Activated T-cell treated with anti-CD3 and anti-CD28 coated beads, Interleukin-2, amount 50 U/mL, for 24 hours (primary cell): Measurements from ENCODE around the gene KEAP1.

Experiments used
- DNase-seq: peaks from one replicate; pipeline ENCODE4 v3.0.0-alpha.2; 2020
- H3K27ac Mint-ChIP-seq: 2 replicates; pipeline ENCODE4 v1.8.0; 2020; ENCODE audit warnings: mild to moderate bottlenecking, mixed read lengths
- H3K27me3 Mint-ChIP-seq: 2 replicates; pipeline ENCODE4 v1.8.0; 2020; ENCODE audit warnings: mixed read lengths
- H3K36me3 Mint-ChIP-seq: 2 replicates; pipeline ENCODE4 v1.8.0; 2020; ENCODE audit warnings: low read depth, mixed read lengths
- H3K4me1 Mint-ChIP-seq: 2 replicates; pipeline ENCODE4 v1.8.0; 2020; ENCODE audit warnings: low read depth, mixed read lengths
- H3K4me3 Mint-ChIP-seq: 2 replicates; pipeline ENCODE4 v1.8.0; 2020; ENCODE audit warnings: mild to moderate bottlenecking, moderate library complexity, mixed read lengths
- H3K9me3 Mint-ChIP-seq: 2 replicates; pipeline ENCODE4 v1.8.0; 2020; ENCODE audit warnings: mixed read lengths

Gene KEAP1

DNA sequence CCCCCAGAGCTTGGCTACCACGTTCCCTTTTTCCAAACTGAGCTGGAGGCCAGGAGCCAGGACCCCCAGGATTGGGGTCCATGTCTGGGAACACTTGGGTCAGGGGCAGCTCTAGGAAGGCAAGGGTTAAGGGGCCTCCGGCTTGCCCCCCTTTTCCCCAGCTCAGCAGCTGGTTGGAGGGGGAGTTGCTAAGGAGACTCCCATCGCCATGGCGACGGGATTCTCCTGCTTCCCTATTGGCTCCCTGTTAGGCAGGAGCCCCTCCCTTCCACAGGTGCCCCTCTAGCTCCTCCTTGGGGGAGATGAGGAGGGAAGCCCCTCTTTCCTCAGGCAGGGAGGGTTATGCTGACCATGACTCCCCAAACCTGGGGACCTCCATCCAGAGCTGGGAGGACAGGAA, 48.9 kb downstream of the KEAP1 start:
- H3K4me3 Mint-ChIP-seq, result no peak overlapping the region
- H3K27ac Mint-ChIP-seq, result no peak overlapping the region
- H3K36me3 Mint-ChIP-seq, result no peaks in the 10 kb centered on the region
- no peaks in the 10 kb centered on the region for H3K9me3 Mint-ChIP-seq
- H3K27me3 Mint-ChIP-seq, result peaks cover 3% of the 10 kb centered on the region
- no peak for DNase-seq
- peaks cover 2% of the 10 kb centered on the region for H3K4me1 Mint-ChIP-seq

DNA sequence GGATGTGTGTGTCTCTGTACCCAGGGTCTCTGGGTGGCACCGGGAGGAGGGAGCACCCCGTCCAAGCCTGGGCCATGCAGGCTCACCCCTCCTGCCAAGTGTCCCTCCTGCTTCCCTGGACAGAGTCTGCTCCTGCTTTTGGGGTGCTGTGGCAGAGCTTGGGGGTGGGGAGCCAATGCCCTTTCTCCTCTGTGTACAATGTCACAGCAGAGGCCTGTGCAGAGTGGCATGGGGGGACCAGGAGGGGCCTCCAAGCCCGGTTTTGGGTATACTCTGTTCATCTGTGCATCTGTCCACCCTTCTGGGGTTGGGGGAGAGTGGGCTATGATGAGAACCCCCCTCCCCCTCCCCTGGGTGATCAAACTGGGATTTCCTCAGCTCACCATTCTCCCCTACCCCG, 49.3 kb downstream of the KEAP1 start:
- Mint-ChIP-seq H3K4me3 (no peak overlapping the region), H3K4me1 (peaks cover 2% of the 10 kb centered on the region), H3K27ac (no peak overlapping the region), H3K9me3 (no peaks in the 10 kb centered on the region), H3K36me3 (peaks cover 2% of the 10 kb centered on the region), H3K27me3 (peaks cover 3% of the 10 kb centered on the region)
- no peak for DNase-seq

DNA sequence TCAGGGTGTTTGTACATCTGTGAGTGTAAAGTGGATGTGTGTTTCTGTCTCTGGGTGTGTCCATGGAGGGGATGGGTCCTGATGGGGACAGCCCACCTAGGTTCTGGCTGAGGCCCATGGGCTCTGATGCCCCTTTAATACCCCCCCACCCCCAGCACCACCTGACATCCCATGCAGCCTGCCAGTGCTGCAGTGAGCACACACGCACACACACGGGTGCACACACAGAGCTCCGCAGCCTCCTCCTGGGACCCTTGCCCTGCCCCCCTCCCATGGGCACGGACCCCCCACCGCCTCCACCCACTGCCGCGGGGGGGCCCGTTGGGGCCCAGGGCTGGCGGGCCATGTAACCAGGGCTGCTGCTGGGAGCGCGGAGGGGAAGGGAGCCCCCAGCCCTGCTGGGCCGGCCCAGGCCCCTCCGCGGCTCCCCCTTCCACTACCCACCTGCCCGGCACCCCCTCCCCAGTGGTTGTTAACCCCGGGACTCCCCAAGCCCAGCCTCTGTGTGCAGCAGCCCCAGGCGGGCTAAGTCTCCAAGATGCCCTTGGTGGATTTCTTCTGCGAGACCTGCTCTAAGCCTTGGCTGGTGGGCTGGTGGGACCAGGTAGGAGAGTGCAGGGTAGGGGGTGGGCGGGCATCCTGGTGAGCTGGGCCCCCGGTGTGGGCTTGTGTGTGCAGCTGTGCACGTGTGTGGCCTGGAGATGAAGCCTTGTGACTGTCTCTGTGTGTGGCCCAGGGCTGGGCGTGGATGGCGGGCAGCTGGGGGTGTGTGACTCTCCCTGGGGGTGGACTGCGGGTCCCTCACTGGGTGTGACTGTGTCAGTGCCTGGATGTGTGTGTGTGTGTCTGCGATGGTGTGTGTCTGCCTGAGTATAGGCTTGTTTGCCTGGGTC, 50.2 kb downstream of the KEAP1 start:
- DNase-seq, result no peak
- Mint-ChIP-seq H3K9me3 (no peaks in the 10 kb centered on the region), H3K4me1 (peaks cover 2% of the 10 kb centered on the region), H3K4me3 (no peak overlapping the region), H3K27me3 (peaks cover 3% of the 10 kb centered on the region), H3K27ac (no peak overlapping the region), H3K36me3 (peaks cover 4% of the 10 kb centered on the region)

DNA sequence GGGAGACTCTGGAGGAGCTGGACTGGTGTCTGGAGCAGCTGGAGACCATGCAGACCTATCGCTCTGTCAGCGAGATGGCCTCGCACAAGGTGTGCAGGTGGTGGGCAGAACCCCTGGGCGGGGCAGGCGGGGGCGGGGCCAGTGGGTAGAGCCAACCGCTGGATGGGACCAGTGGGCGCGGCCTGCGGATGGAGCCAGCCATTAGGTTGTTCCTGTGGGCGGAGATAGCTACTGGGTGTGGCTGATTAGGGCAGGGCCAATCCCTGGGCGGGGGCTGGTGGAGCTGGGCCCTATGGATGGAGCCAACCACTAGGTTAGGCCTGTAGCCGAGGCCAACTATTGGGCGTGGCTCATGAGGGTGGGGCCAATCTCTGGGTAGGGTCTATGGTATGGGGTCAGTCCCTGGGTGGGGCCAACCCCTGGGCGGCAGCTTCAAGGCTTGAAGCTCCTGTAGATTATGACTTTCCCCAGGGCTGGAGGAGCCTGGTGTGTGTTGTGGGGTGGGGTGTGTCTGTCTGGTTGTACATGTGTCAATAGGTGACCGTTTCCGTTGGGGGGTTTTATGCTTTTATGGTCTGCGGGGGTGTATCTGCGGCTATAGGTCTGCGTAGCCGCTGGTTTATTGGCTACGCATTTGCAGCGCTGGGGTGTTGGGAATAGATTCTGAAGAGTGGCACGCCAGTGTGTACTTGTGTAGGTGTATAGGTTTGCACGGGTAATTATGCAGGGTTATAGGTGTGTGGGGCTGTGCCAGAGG, 52.1 kb downstream of the KEAP1 start:
- H3K27ac Mint-ChIP-seq, result no peak overlapping the region
- peaks cover 4% of the 10 kb centered on the region for H3K36me3 Mint-ChIP-seq
- peaks cover 3% of the 10 kb centered on the region for H3K27me3 Mint-ChIP-seq
- no peaks in the 10 kb centered on the region for H3K9me3 Mint-ChIP-seq
- DNase-seq, result no peak
- H3K4me1 Mint-ChIP-seq, result peaks cover 2% of the 10 kb centered on the region
- H3K4me3 Mint-ChIP-seq, result no peak overlapping the region

DNA sequence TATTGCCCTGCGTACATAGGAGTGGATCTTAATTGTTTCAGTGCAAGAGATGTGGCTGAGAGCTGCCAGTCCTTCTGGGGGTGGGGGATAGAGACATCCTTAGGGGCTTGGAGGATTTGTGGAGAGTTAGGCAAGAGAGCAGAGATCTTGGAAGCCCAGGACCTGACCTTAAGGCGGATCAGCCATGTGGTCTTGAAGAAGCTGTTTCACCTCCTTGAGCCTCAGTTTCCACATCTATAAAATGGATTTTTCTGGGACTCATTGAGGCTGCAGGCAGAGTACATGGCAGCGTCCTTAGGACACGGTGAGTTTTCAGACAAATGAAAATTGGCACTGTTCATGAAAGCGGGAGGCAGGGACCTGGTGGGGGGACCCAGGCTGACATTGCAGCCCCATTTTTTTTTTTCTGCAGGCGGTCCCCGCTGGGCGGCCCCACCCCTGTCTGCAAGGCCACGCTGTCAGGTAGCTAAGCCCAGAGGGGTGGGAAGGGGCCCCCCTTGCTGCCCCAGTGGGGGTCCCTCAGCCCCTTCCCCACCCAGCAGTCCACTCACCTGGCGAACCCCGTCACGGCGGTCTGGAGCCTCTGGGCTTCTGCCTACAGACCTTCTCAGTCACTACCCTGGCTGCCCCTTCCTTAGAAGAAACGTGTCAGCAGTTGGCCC, 52.8 kb downstream of the KEAP1 start:
- peaks cover 3% of the 10 kb centered on the region for H3K27me3 Mint-ChIP-seq
- peaks cover 2% of the 10 kb centered on the region for H3K4me1 Mint-ChIP-seq
- no peak for DNase-seq
- no peak overlapping the region for H3K4me3 Mint-ChIP-seq
- H3K9me3 Mint-ChIP-seq, result no peaks in the 10 kb centered on the region
- H3K27ac Mint-ChIP-seq, result no peak overlapping the region
- peaks cover 4% of the 10 kb centered on the region for H3K36me3 Mint-ChIP-seq

DNA sequence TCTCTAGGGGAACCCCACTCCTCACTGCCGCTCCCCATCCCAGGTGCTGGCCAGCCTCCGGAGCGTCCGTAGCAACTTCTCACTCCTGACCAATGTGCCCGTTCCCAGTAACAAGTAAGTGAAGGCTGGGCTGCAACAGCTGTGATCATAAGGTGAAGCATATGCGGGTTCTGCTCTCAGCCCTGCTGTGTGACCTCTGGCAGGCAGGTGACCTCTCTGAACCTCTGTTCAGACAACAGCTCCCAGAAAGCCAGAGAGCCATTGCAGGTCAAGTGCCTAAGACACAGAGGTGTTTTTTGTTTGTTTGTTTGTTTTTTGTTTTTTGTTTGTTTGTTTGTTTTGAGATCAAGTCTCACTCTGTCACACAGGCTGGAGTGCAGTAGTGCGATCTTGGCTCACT, 54.1 kb downstream of the KEAP1 start:
- H3K27me3 Mint-ChIP-seq, result peaks cover 3% of the 10 kb centered on the region

DNA sequence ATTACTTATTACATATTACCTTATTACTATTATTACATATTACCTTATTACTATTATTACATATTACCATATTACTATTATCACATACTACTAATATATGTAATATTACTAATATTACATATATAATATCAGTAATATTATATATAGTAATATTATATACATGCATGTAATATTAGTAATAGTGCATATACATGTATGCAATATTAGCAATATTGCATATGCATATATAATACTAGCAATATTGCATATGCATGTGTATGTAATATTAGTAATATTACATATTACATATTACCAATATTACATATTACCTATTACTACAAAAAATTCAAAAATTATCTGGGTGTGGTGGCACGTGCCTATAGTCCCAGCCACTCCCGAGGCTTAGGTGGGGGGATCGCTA, 60.5 kb downstream of the KEAP1 start:
- no peaks in the 10 kb centered on the region for H3K36me3 Mint-ChIP-seq
- no peaks in the 10 kb centered on the region for H3K27me3 Mint-ChIP-seq
- no peak overlapping the region for H3K27ac Mint-ChIP-seq
- no peaks in the 10 kb centered on the region for H3K9me3 Mint-ChIP-seq
- DNase-seq, result no peak
- H3K4me1 Mint-ChIP-seq, result no peaks in the 10 kb centered on the region
- H3K4me3 Mint-ChIP-seq, result no peak overlapping the region

More for the DNA sequence above, 54.1 kb downstream of the KEAP1 start:
- Mint-ChIP-seq H3K4me3 (no peak overlapping the region), H3K36me3 (peaks cover 4% of the 10 kb centered on the region), H3K27ac (no peak overlapping the region), H3K9me3 (no peaks in the 10 kb centered on the region), H3K4me1 (peaks cover 2% of the 10 kb centered on the region)
- DNase-seq, result no peak

DNA sequence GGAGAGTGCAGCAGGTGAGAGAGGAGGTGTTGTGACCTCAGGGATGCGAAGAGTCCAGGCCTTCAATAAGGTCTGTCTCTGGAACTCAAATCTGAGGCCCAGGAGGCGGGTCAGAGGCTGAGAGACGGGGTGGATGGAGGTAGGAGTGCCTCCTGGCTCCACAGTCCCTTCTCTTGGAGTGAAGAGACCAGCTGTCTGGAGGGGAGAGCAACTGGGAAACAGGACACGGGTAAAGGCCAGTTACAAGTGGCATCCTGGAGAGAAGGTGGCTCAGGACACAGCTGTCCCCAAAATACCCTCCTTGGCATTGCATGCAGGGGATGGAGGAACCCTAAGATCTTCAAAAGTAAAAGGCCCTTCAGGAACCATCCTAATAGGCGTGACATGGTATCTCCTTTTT, 63.6 kb downstream of the KEAP1 start:
- DNase-seq, result no peak
- Mint-ChIP-seq H3K27me3 (no peaks in the 10 kb centered on the region), H3K36me3 (no peaks in the 10 kb centered on the region), H3K4me1 (peaks cover 5% of the 10 kb centered on the region), H3K9me3 (no peaks in the 10 kb centered on the region), H3K4me3 (no peak overlapping the region), H3K27ac (no peak overlapping the region)
